Iris pigment epithelial cell (primary cell): Measurements from ENCODE around the gene CIAO2B.

Experiments used
- DNase-seq: peaks from one replicate; pipeline ENCODE4 v3.0.0-alpha.2; 2011; ENCODE audit warnings: low read depth

CIAO2B gene

GRCh38 chr16:66919569-66920298 is 14.5 kb downstream of the CIAO2B start:
- DNase-seq, result no peak

- no peak for DNase-seq
Measured at GRCh38 chr16:66918803-66919568, 15.2 kb downstream of the CIAO2B start, which contains the start of gene CDH16. CDH16 (minus strand) TSS chr16:66918885; CDS start chr16:66918065, 820 bp downstream.

DNA sequence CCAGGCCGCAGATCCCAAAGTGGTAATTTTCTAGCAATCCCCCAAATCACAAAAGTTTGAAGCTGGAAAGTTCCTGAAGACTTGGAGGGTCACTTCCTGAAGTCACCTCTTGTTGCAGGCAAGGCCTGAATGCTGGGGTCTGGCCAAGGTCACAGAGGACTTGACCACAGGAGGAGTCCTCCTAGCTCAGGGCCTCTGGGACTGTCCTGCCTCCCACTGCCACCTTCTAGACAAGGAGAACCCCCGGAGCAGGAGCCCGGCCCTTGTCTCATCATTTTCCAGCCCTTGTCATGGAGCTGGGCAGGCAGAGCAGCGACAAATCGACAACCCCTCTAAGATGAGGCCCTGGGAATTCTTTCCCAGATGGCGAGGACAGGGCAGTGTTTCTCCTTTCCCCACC is 15.8 kb downstream of the CIAO2B start:
- DNase-seq, result no peak

DNA sequence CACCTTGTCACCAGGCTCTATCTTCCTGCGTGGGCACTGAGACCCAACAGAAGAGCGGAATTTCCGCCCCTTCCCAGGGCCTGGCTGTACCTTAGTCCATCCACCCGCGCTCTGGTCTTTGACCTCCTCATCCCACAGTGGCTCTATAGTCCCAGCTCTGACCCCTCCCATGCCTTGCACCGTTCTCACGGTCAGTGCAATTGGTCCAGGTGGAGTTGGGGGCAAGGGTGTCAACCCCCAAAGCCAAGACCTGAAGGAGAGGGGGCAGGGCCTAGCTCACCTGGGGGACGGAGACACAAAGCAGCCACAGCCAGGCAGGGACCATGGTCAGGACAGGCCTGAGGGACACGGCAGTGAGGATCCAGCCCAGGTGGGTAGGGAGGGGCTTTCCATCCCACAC is 16.5 kb downstream of the CIAO2B start:
- no peak for DNase-seq

DNA sequence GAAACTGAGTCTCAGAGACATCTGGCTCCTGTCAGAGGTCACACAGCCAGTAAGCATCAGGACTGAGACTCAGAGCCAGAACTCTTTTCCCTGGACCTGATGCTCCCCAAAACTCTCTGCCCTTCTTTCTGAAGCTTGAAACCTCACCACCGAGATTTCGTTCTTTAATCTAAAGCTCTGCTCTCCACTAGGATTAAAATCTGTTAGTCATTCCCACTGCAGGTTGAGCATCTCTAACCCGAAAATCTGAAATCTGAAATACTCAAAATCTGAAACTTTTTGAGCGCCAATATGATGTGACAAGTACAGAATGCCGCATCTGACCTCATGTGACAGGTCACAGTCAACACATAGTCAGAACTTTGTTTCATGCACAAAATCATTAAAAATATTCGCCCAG is 17.7 kb downstream of the CIAO2B start:
- DNase-seq, result no peak

GRCh38 chr16:66915041-66915440 is 19.2 kb downstream of the CIAO2B start:
- DNase-seq, result no peak

DNA sequence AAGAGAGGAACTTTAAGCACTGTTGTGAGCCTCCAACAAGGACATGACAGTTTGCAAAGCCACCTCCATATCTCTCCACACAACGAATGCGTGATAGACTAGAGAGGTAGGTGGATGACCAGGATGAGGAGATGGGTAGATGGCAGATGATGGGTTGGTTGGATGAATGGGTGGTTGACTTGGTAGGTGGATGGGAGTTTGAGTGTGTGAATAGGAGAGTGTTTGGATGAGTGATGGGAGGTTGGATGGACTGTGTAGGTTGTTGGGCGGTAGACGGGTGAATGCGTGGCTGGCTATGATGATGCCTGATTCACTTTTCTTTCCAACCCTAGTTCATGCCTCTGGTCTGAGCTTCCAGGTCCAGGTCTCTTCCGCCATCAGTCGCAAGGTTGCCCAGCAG is 19.7 kb downstream of the CIAO2B start:
- DNase-seq, result no peak

GRCh38 chr16:66913711-66914110 is 20.5 kb downstream of the CIAO2B start:
- DNase-seq, result no peak

- no peak for DNase-seq
Measured at GRCh38 chr16:66913081-66913480, 21.1 kb downstream of the CIAO2B start.

- no peak for DNase-seq
Measured at GRCh38 chr16:66911801-66912200, 22.4 kb downstream of the CIAO2B start.

- DNase-seq, result no peak
Measured at GRCh38 chr16:66911112-66911511, 23.1 kb downstream of the CIAO2B start.

GRCh38 chr16:66910175-66910940 is 23.8 kb downstream of the CIAO2B start:
- DNase-seq, result no peak

DNA sequence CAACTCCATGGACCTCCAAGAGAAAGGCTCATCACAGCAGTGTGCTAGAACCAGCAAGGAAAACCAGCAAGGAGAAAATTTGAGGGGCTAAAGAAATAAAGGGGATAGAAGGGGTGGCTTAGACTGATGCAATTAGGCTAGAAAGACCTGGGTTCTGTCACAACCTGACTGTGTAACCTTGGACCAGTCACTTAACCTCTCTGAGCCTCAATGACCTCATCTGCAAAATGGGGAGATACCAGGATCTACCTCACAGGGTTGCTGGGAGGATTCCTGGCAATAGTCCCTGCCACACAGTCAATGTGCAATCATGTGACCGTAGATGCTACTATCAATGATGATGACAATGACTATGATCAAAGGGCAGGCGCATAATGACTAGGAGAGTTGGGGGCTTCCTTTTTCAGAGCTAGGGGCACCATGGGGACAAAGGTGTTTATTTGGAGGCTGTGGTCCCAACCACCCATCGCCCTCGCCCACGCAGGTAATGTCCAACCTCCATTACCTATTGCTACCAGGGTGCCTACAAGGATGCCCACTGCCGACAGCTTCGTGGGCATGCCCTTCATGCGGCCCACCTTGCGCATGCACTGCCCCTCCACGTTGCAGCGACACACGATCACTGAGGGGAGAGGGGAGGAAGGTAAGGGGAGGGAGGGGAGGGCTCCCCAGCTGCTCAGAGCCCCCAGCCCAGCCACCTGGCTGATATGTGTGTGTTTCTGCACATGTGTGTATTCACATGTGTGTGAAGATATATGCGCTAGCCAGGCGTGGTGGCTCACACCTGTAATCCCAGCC is 25.2 kb downstream of the CIAO2B start:
- no peak for DNase-seq

DNA sequence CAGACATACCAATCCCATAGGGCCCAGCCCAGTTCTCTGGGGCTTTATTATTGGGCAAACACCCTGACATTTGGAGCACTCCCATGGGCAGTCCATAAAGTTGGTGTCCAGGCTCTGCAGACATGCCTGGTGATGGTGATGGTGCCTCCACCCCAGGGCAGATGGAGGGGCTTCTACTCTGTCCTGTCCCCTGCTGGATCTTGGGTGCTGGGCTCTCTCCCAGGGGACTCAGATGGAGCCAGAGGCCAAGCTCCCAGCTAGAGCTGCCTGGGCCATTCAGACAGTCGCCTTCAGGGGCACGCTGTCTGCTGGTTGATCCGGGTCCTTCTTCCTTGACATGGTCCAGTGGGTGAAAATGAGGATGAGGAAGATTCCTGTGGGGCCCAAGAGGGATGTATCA is 26.1 kb downstream of the CIAO2B start:
- DNase-seq, result no peak

GRCh38 chr16:66906916-66907836 is 27.0 kb downstream of the CIAO2B start:
- DNase-seq, result no peak

GRCh38 chr16:66905633-66906539 is 28.3 kb downstream of the CIAO2B start:
- DNase-seq, result no peak

DNA sequence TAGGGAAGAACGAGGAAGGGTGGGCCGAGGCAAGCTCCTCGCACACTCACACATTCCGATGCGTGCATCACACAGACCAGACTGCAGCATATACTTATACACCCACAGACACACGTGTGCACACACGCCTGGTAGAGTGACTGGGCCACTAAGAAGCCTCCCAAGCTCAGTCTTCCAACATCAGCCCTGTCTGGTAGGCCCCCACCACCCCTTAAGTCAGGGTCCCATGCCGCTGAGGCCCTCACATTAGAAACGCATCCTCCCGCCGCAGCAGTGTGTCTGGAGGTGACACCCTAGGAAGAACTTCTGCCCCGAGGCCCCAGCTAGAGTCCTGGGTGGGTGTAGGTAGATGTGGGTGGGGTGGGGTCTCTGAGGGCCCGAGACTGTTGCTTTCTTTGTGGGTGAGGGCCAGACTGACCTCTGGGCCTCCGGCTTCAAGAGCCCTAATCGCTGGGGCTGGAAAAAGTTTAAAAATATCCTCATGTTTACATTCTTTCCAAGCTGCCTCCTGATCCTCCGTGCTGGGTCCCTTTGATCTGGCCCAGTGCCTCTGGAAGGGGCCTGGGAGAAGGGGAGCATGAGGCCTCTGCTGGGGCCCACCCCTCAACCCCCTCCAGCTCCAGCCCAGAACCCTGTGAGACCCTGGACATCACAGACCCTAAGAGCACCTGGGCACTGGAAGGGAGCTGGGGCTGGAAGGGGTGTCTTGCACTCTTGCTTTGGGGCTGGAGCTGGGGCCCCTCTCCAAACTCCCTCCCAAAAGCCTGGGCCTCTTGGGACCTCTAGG is 29.2 kb downstream of the CIAO2B start:
- no peak for DNase-seq

DNA sequence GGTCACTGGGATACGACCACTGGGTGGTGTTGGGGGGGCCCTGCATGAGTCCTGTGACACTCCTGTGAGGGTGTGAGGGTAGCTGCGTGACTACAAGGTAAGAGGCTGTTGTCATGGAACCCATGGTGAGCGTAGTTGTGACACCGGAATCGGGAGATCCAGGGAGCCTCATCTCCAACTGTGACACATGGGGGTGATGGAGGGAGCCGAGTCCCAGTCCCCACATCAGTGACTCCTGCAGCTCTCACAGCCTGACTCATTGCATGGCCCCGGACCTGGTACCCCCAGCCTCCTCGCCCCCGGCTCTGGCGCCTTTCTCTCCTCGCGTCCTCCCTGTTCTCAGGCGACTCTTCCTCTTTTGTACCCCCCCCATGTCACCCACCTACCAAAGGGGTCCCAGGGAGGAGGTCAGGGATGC is 29.8 kb downstream of the CIAO2B start:
- no peak for DNase-seq
